GM12865 (cell line): ENCODE results near the gene LPP.
"Not testable (repeated sequence)": the region's sequence is repeated elsewhere in the genome, so short reads cannot be mapped to it uniquely, and the experiment has no call there.

Experiments
- DNase-seq: peaks from one replicate; pipeline ENCODE4 v3.0.0; 2010; ENCODE audit warnings: low read depth
- H3K4me3 ChIP-seq: 2 replicates; pipeline ENCODE4 v1.5.1; 2011; ENCODE audit warnings: mild to moderate bottlenecking, low read depth, low read length, control low read depth
- CTCF ChIP-seq: IDR thresholded peaks from 2 replicates; pipeline ENCODE4 v1.5.1; 2011; ENCODE audit warnings: low read length, control low read depth, low read depth, inconsistent platforms; ENCODE audit not compliant: insufficient read depth; ENCODE audit errors: missing control alignments

Gene LPP

GRCh38 chr3:188602111-188602510, 448.2 kb downstream of the LPP start:
- TF ChIP-seq CTCF, result no peak
- no peak overlapping the region for H3K4me3 ChIP-seq
- DNase-seq, result no peak

GRCh38 chr3:188602620-188603019, 448.7 kb downstream of the LPP start:
- DNase-seq, result no peak
- no peak for TF ChIP-seq CTCF
- no peak overlapping the region for H3K4me3 ChIP-seq

GRCh38 chr3:188604651-188605050, 450.7 kb downstream of the LPP start:
- no peak for TF ChIP-seq CTCF
- no peak for DNase-seq
- no peak overlapping the region for H3K4me3 ChIP-seq

GRCh38 chr3:188605231-188605630, 451.3 kb downstream of the LPP start:
- no peak overlapping the region for H3K4me3 ChIP-seq
- TF ChIP-seq CTCF, result no peak
- DNase-seq, result no peak

- DNase-seq, result no peak
- H3K4me3 ChIP-seq, result no peak overlapping the region
- no peak for TF ChIP-seq CTCF
Observed at GRCh38 chr3:188605905-188606304, 451.9 kb downstream of the LPP start.

- TF ChIP-seq CTCF, result no peak
- no peak for DNase-seq
- H3K4me3 ChIP-seq, result no peak overlapping the region
Observed at GRCh38 chr3:188607805-188608315, 453.9 kb downstream of the LPP start.

- H3K4me3 ChIP-seq, result no peak overlapping the region
- TF ChIP-seq CTCF, result no peak
- no peak for DNase-seq
Observed at GRCh38 chr3:188608401-188608800, 454.4 kb downstream of the LPP start.

- H3K4me3 ChIP-seq, DNase-seq: not testable (repeated sequence)
Observed at GRCh38 chr3:188613721-188614120, 459.8 kb downstream of the LPP start.
